Colonic mucosa (tissue), 4 donors: ENCODE measurements around the gene PRICKLE4. TPM values are rescaled to one million over a fixed set of nuclear protein-coding genes. Genes with fewer than 3 reads are reported as not detected.
A peak's percentile ranks its signal among the peaks of the same experiment; 100 is the strongest.

ENCODE experiments used
- DNase-seq: peaks from one replicate; pipeline ENCODE4 v3.0.0-alpha.2; 2020
- H3K27ac ChIP-seq: fragments of 200-600 bp; one replicate; pipeline ENCODE4 v1.8.0; 2021
- H3K27me3 ChIP-seq: fragments of 200-600 bp; one replicate; pipeline ENCODE4 v1.8.0; 2021
- H3K36me3 ChIP-seq: fragments of 200-600 bp; one replicate; pipeline ENCODE4 v1.8.0; 2021
- H3K4me1 ChIP-seq: fragments of 200-600 bp; one replicate; pipeline ENCODE4 v1.8.0; 2021; ENCODE audit warnings: mild to moderate bottlenecking
- H3K4me3 ChIP-seq: fragments of 200-600 bp; one replicate; pipeline ENCODE4 v1.8.0; 2021
- H3K9ac ChIP-seq, 2 donors: one replicate each; pipeline ENCODE4 v1.7.0; 2013; ENCODE audit warnings: control low read depth in 2 of 2, low read depth in 2 of 2, low read length in 2 of 2
- H3K9me3 ChIP-seq: fragments of 200-600 bp; one replicate; pipeline ENCODE4 v1.8.0; 2021
- CTCF ChIP-seq: fragments of 200-600 bp; IDR thresholded peaks from one replicate; pipeline ENCODE4 v1.8.0; 2022; ENCODE audit warnings: antibody characterized with exemption, mild to moderate bottlenecking
- intact Hi-C: fragments of 100-400 bp; cut with DNase I; formaldehyde crosslinking; loops from one replicate; pipeline ENCODE4 v1.14.1; 2022
- total RNA-seq, 2 donors: library from RNA; stranded (reverse); fragmentation: NEBNext Ultra II Directional in 1 of 2; extraction: Animal tissue kit (Norgen Biotek cat#: 25700) in 1 of 2; gene quantifications; one replicate each; pipeline ENCODE4 v1.2.1, GENCODE V29; 2021
- donor health status: healthy.
- donor health status: DM: no; HTN: no; CAD: no.
- donor health status: DM: no; HTN: no; CAD: no.

PRICKLE4 gene
- total RNA-seq, 2 donors from 2014 or later, result 1.8 to 4.8 TPM

- H3K9me3 ChIP-seq, result no peaks in the 10 kb centered on the region
- peak overlapping the region; percentile 54 for H3K4me3 ChIP-seq
- intact Hi-C loops, result loop anchor here (5.0 to 10.0 kb wide), 3 partner anchors 42 to 415 kb away; partner anchors contain the start of gene TFEB
- no peaks in the 10 kb centered on the region for H3K36me3 ChIP-seq
- no peak for TF ChIP-seq CTCF
- DNase-seq, result no peak
- H3K9ac ChIP-seq, result peak overlapping the region; percentile 70 to 74
- H3K27ac ChIP-seq, result no peak overlapping the region
- H3K4me1 ChIP-seq, result peaks cover 6% of the 10 kb centered on the region
- no peaks in the 10 kb centered on the region for H3K27me3 ChIP-seq
These were observed 1.2 kb upstream of the PRICKLE4 start for GRCh38 chr6:41779336-41779735.

- intact Hi-C loops, result loop anchor here (2.0 to 10.0 kb wide), 4 partner anchors 43 to 415 kb away; partner anchors contain the start of gene TFEB
These were observed 613 bp upstream of the PRICKLE4 start, which contains the start of gene FRS3 for GRCh38 chr6:41779788-41780550. FRS3 (minus strand) TSS chr6:41779900; CDS start chr6:41776987, 2,913 bp downstream.

GRCh38 chr6:41781366-41781730 is 766 bp downstream of the PRICKLE4 start:
- intact Hi-C loops, result loop anchor here (2.0 kb wide), 1 partner anchor 263 kb away; no protein-coding TSS in a partner anchor
- Histone ChIP-seq H3K36me3 (no peaks in the 10 kb centered on the region), H3K9ac (peak overlapping the region in 1 of 2 donors; percentile 89), H3K4me1 (peaks cover 14% of the 10 kb centered on the region), H3K9me3 (no peaks in the 10 kb centered on the region), H3K4me3 (peak overlapping the region; percentile 52), H3K27ac (peak overlapping the region; percentile 80), H3K27me3 (no peaks in the 10 kb centered on the region)
- DNase-seq, result peak; percentile 75
- no peak for TF ChIP-seq CTCF

More at GRCh38 chr6:41779788-41780550, 613 bp upstream of the PRICKLE4 start, which contains the start of gene FRS3:
- Histone ChIP-seq H3K36me3 (no peaks in the 10 kb centered on the region), H3K4me3 (peak within 1 kb of the TSS; percentile 54), H3K4me1 (peaks cover 6% of the 10 kb centered on the region), H3K9me3 (no peaks in the 10 kb centered on the region), H3K27me3 (no peaks in the 10 kb centered on the region), H3K27ac (peak within 1 kb of the TSS; percentile 80), H3K9ac (peak within 1 kb of the TSS; percentile 74 to 89)
- peak; percentile 100 for DNase-seq
- TF ChIP-seq CTCF, result peak; percentile 57

- no peak overlapping the region for H3K4me3 ChIP-seq
- no peak for DNase-seq
- H3K9ac ChIP-seq, result no peak overlapping the region
- no peaks in the 10 kb centered on the region for H3K36me3 ChIP-seq
- H3K27me3 ChIP-seq, result no peaks in the 10 kb centered on the region
- TF ChIP-seq CTCF, result no peak
- H3K27ac ChIP-seq, result no peak overlapping the region
- intact Hi-C loops, result no loop called here
- H3K4me1 ChIP-seq, result peaks cover 14% of the 10 kb centered on the region
- H3K9me3 ChIP-seq, result no peaks in the 10 kb centered on the region
These were observed 2.7 kb downstream of the PRICKLE4 start for GRCh38 chr6:41783106-41783780.

- intact Hi-C loops, result loop anchor here (5.0 kb wide), 1 partner anchor 138 kb away; the partner anchor contains the start of genes BYSL and MED20
- H3K4me3 ChIP-seq, result no peak overlapping the region
- no peak for TF ChIP-seq CTCF
- DNase-seq, result no peak
- H3K4me1 ChIP-seq, result peaks cover 8% of the 10 kb centered on the region
- no peak overlapping the region for H3K27ac ChIP-seq
- no peaks in the 10 kb centered on the region for H3K27me3 ChIP-seq
- no peak overlapping the region for H3K9ac ChIP-seq
- H3K9me3 ChIP-seq, result no peaks in the 10 kb centered on the region
- no peaks in the 10 kb centered on the region for H3K36me3 ChIP-seq
These were observed 4.1 kb downstream of the PRICKLE4 start for GRCh38 chr6:41784581-41785171.
